ENCODE results near the gene CTDSP1. TPM values are rescaled to one million over a fixed set of nuclear protein-coding genes. Genes with fewer than 3 reads are reported as not detected.
A peak's percentile ranks its signal among the peaks of the same experiment; 100 is the strongest.

Gene CTDSP1
- polyA plus RNA-seq, 3 donors: 46.4 to 258 (median 49.9) TPM

DNA sequence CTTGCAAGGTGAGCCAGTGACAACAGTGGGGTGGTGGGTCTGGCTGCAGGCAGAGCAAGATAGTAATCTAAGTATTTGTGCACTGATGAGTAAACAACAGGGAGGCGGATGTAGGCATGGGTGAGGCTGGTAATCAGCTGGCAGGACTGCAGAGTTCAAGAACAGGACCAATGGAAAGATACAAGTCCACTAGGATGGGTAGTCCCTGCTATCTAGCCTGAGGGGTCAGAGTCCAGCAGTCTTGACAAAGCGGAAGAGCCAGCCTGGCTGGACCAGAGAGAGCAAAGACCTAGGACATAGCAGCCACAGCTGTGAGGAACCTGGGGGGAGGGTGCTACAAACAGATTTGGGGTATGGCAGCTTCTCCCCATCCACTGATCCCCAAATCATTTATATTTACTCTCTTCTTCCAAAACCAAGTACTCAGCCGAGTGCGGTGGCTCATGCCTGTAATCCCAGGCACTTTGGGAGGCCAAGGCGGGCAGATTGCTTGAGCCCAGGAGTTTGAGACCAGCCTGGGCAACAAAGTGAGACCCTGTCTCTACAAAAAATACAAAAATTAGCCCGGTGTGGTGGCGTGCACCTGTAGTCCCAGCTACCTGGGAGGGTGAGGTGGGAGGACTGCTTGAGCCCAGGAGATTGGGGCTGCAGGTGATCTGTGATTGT is 45.2 kb downstream of the CTDSP1 start:
- no peak overlapping the region for H3K4me2 ChIP-seq (replicated peaks; ENCODE audit: extremely low read depth, low read length, poor library complexity, severe bottlenecking)
- Mint-ChIP-seq H3K4me1 (no peaks in the 10 kb centered on the region), H3K27ac (peak overlapping the region in 3 of 7 donors; percentile 11 to 73 (median 67)), H3K36me3 (peaks cover 21 to 25% of the 10 kb centered on the region in 2 donors), H3K27me3 (ENCODE audit: low read depth in 3 of 3) (peaks cover 0 to 2% (median 0%) of the 10 kb centered on the region in 3 donors), H3K9me3 (no peaks in the 10 kb centered on the region), H3K4me3 (no peak overlapping the region)
- H3K27me3 ChIP-seq (ENCODE audit: control insufficient read depth in 2 of 2, insufficient read depth in 2 of 2, low read length in 2 of 2): no peaks in the 10 kb centered on the region
- H3K9me3 ChIP-seq (replicated peaks in 1 of 2; ENCODE audit: control insufficient read depth in 1 of 2, insufficient read depth in 1 of 2, low read length in 2 of 2): no peaks in the 10 kb centered on the region
- no peaks in the 10 kb centered on the region for H3K4me1 ChIP-seq (ENCODE audit: control insufficient read depth in 1 of 2, insufficient read depth in 2 of 2, low read length in 2 of 2)
- H4K20me1 ChIP-seq (ENCODE audit: insufficient read depth, low read length): no peaks in the 10 kb centered on the region
- no peak overlapping the region for H3K9ac ChIP-seq (ENCODE audit: insufficient read depth, low read length, poor library complexity, severe bottlenecking)
- H3K27ac ChIP-seq (ENCODE audit: low read depth in 1 of 2, low read length in 2 of 2): no peak overlapping the region
- no peak for DNase-seq
- H3K36me3 ChIP-seq (replicated peaks in 1 of 2; ENCODE audit: control insufficient read depth in 1 of 2, insufficient read depth in 2 of 2, low read length in 2 of 2): peaks cover 10 to 16% of the 10 kb centered on the region in 2 donors
- no peak for TF ChIP-seq CTCF (IDR thresholded peaks at IDR 0.05)
- H3K4me3 ChIP-seq (replicated peaks in 1 of 3; ENCODE audit: low read depth in 2 of 3, low read length in 3 of 3): no peak overlapping the region
- H2AFZ ChIP-seq (ENCODE audit: insufficient read depth, low read depth, low read length, poor library complexity, severe bottlenecking): no peak overlapping the region
- intact Hi-C loops (cut with micrococcal nuclease): no loop called here
- WGBS (ENCODE audit: insufficient coverage): 100% methylated on average over 1 of the region's 7 CpGs
- H3K79me2 ChIP-seq (ENCODE audit: insufficient read depth, low read length): no peaks in the 10 kb centered on the region

DNA sequence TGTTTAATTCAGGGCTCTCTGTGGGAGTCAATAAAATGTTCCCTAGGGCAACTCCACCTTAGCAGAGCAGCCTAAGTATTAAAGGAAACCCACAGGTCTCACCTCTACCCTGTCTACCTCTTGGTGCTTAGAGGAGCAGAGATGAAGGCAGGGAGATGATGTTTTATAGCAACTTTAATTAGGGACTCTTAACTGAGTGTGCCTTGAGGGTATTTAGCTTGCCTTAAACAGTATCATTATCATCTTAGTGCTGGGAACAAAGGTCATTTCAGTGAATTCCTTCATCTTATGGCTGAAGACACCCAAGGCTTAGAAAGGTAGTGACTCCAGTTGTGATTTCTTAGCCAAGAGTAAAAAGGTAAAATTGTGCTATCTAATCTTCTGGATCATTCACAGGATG is 45.9 kb downstream of the CTDSP1 start:
- Mint-ChIP-seq H3K4me1 (no peaks in the 10 kb centered on the region), H3K9me3 (no peaks in the 10 kb centered on the region), H3K27me3 (ENCODE audit: low read depth in 3 of 3) (peaks cover 0 to 2% (median 0%) of the 10 kb centered on the region in 3 donors), H3K27ac (no peak overlapping the region), H3K36me3 (peaks cover 26 to 31% of the 10 kb centered on the region in 2 donors), H3K4me3 (no peak overlapping the region)
- no peaks in the 10 kb centered on the region for H3K79me2 ChIP-seq (ENCODE audit: insufficient read depth, low read length)
- no peak overlapping the region for H3K9ac ChIP-seq (ENCODE audit: insufficient read depth, low read length, poor library complexity, severe bottlenecking)
- H3K27me3 ChIP-seq (ENCODE audit: control insufficient read depth in 2 of 2, insufficient read depth in 2 of 2, low read length in 2 of 2): no peaks in the 10 kb centered on the region
- no peaks in the 10 kb centered on the region for H3K9me3 ChIP-seq (replicated peaks in 1 of 2; ENCODE audit: control insufficient read depth in 1 of 2, insufficient read depth in 1 of 2, low read length in 2 of 2)
- no peaks in the 10 kb centered on the region for H4K20me1 ChIP-seq (ENCODE audit: insufficient read depth, low read length)
- H2AFZ ChIP-seq (ENCODE audit: insufficient read depth, low read depth, low read length, poor library complexity, severe bottlenecking): no peak overlapping the region
- no peak for DNase-seq
- no peak overlapping the region for H3K4me2 ChIP-seq (replicated peaks; ENCODE audit: extremely low read depth, low read length, poor library complexity, severe bottlenecking)
- no peak overlapping the region for H3K27ac ChIP-seq (ENCODE audit: low read depth in 1 of 2, low read length in 2 of 2)
- H3K4me3 ChIP-seq (replicated peaks in 1 of 3; ENCODE audit: low read depth in 2 of 3, low read length in 3 of 3): no peak overlapping the region
- no peaks in the 10 kb centered on the region for H3K4me1 ChIP-seq (ENCODE audit: control insufficient read depth in 1 of 2, insufficient read depth in 2 of 2, low read length in 2 of 2)
- no peak for TF ChIP-seq CTCF (IDR thresholded peaks at IDR 0.05)
- intact Hi-C loops (cut with micrococcal nuclease): no loop called here
- H3K36me3 ChIP-seq (replicated peaks in 1 of 2; ENCODE audit: control insufficient read depth in 1 of 2, insufficient read depth in 2 of 2, low read length in 2 of 2): peaks cover 11 to 24% of the 10 kb centered on the region in 2 donors
